ENCODE measurements around the gene PARP15.

Gene PARP15

DNA sequence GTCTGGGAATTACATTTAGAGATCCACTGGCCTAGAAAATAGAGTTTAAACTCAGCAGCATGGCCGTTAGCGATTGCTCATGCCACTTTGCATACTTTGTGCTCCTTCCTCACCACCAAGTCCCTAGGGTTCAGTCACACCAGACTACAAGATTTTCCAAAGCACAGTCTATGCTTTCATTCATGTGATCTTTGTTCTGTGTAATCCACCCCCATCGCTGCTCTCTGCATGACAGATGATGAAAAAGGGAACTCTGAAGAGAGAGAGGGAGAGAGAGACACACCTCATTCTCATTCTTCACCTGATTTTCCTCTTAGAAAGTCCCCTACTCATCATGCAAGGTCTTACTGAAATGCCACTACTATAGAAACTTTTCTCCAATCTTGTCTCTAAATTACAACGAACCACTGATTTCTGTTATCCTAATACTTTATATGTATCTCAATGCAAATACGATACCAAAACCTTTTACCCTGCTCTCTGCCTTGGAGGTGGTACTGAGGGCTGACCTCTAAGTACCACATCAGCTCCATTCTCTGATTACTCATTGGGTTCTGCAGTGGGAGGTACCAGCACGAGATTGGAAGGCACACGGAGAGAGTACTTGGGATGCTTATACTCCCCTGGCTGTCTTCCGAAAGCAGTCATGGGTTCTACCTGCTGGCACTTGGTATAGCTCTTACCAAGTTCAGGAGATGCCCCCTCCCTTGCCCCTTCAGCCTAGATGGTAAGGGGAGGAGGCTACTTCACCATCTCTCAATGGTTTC is 1.1 kb upstream of the PARP15 start:
- TF ChIP-seq, protein P1, sequence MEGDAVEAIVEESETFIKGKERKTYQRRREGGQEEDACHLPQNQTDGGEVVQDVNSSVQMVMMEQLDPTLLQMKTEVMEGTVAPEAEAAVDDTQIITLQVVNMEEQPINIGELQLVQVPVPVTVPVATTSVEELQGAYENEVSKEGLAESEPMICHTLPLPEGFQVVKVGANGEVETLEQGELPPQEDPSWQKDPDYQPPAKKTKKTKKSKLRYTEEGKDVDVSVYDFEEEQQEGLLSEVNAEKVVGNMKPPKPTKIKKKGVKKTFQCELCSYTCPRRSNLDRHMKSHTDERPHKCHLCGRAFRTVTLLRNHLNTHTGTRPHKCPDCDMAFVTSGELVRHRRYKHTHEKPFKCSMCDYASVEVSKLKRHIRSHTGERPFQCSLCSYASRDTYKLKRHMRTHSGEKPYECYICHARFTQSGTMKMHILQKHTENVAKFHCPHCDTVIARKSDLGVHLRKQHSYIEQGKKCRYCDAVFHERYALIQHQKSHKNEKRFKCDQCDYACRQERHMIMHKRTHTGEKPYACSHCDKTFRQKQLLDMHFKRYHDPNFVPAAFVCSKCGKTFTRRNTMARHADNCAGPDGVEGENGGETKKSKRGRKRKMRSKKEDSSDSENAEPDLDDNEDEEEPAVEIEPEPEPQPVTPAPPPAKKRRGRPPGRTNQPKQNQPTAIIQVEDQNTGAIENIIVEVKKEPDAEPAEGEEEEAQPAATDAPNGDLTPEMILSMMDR (IDR thresholded peaks at IDR 0.05; ENCODE audit: low read depth, low read length, missing control alignments) = no peak
- DNase-seq = no peak
- no peaks in the 10 kb centered on the region for H3K27me3 ChIP-seq (replicated peaks)
- H3K4me3 ChIP-seq (ENCODE audit: low read depth, low read length) = no peak overlapping the region
- no peak overlapping the region for H3K27ac ChIP-seq
- in situ Hi-C loops (cut with HindIII; ENCODE audit: low pct_ligation_motif_present, low sequenced_read_pairs) = no loop called here
- H3K36me3 ChIP-seq (replicated peaks) = peaks cover 4% of the 10 kb centered on the region

DNA sequence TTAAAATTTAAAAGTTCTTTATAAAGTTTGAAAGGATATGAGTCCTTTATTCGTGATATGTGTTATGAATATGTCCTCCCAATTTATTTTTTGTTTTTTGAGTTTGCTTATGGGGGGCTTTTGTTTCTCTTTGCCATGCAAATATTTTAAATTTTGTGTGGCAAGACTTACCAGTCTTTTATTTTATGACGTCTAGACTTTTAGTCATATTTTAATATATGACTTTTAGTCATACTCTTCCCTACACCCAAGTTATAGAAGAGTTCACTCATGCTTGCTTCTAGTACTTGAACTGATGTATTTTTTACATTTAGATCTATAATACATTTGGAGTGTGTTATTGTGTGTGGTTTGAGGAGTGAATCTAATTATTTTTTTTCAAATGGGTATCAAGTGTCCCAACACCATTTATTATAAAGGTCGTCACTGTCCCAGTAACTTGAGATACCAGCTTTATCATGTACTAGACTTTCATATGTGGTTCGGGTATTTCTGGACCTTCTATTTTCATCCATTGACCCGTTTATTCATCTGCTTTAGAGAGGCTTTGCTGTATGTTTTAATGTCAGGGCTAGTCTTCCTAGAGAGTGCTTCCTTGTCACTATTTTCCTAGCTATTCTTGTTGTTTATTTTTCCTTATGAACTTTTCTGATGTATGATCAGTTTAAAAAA is 755 bp downstream of the PARP15 start:
- TF ChIP-seq, protein P1 (IDR thresholded peaks at IDR 0.05; ENCODE audit: low read depth, low read length, missing control alignments) = no peak
- no peak overlapping the region for H3K27ac ChIP-seq
- in situ Hi-C loops (cut with HindIII; ENCODE audit: low pct_ligation_motif_present, low sequenced_read_pairs) = no loop called here
- no peaks in the 10 kb centered on the region for H3K36me3 ChIP-seq (replicated peaks)
- H3K4me3 ChIP-seq (ENCODE audit: low read depth, low read length) = peak overlapping the region; percentile 61
- H3K27me3 ChIP-seq (replicated peaks) = no peaks in the 10 kb centered on the region
- no peak for DNase-seq

DNA sequence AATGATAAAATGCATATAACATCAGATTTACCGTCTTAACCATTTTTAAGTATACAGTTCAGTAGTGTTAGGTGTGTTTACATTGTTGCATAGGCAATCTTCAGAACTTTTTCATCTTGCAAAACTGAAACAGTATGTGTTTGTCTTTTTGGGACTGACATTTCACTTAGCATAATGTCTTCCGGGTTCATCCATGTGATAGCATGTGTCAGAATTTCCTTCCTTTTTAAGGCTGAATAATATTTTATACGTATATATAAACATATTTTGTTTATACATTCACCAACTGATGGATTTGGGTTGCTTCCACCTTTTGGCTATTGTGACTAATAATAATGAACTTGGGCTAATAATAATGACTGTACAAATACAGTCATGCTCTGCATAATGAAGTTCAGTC is 3.0 kb downstream of the PARP15 start:
- in situ Hi-C loops (cut with HindIII; ENCODE audit: low pct_ligation_motif_present, low sequenced_read_pairs) = no loop called here
- H3K27me3 ChIP-seq (replicated peaks) = no peaks in the 10 kb centered on the region
- TF ChIP-seq, protein P1 (IDR thresholded peaks at IDR 0.05; ENCODE audit: low read depth, low read length, missing control alignments) = no peak
- no peak overlapping the region for H3K27ac ChIP-seq
- no peaks in the 10 kb centered on the region for H3K36me3 ChIP-seq (replicated peaks)
- H3K4me3 ChIP-seq (ENCODE audit: low read depth, low read length) = no peak overlapping the region
- no peak for DNase-seq

DNA sequence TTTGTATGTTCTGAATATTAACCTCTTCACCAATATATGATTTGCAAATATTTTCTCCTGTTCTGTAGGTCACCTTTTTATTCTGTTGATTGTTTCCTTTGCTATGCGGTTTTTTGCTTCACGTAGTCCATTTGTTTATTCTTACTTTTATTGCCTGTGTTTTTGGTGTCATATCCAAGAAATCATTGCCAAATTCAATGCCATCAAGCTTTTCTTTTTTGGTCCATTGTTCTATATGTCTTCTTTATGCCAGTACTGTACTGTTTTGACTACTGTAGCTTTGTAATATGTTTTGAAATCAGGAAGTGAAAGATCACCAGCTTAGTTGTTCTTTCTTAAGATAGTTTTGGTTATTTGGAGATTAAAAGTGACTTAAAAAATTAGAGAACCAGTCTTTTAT is 4.2 kb downstream of the PARP15 start:
- TF ChIP-seq, protein P1 (IDR thresholded peaks at IDR 0.05; ENCODE audit: low read depth, low read length, missing control alignments) = no peak
- no peak overlapping the region for H3K4me3 ChIP-seq (ENCODE audit: low read depth, low read length)

DNA sequence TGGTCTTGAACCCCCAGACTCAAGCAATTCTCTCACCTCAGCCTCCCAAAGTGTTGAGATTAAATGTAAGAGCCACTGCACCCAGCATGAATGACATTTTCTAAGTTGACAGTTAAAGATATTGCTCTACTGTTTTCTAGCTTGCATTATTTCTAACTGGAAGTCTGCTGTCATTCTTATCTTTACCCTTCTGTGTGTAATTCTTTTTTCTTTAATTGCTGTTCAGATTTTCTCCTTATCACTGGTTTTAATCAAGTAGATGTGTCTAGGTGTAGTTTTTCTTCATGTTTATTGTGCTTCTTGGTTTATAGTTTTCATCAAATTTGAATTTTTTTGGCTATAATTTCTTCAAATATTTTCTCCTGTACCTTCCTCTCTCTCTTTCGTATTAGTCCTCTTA is 4.9 kb downstream of the PARP15 start:
- in situ Hi-C loops (cut with HindIII; ENCODE audit: low pct_ligation_motif_present, low sequenced_read_pairs) = no loop called here
- DNase-seq = no peak
- no peak overlapping the region for H3K4me3 ChIP-seq (ENCODE audit: low read depth, low read length)
- H3K27me3 ChIP-seq (replicated peaks) = no peaks in the 10 kb centered on the region
- TF ChIP-seq, protein P1 (IDR thresholded peaks at IDR 0.05; ENCODE audit: low read depth, low read length, missing control alignments) = no peak
- no peaks in the 10 kb centered on the region for H3K36me3 ChIP-seq (replicated peaks)
- H3K27ac ChIP-seq = no peak overlapping the region

More for the DNA sequence above, 4.2 kb downstream of the PARP15 start:
- Histone ChIP-seq H3K36me3 (replicated peaks) (no peaks in the 10 kb centered on the region), H3K27ac (no peak overlapping the region), H3K27me3 (replicated peaks) (no peaks in the 10 kb centered on the region)
- in situ Hi-C loops (cut with HindIII; ENCODE audit: low pct_ligation_motif_present, low sequenced_read_pairs) = no loop called here
- no peak for DNase-seq

Data from brain microvascular endothelial cell (primary cell).